ENCODE measurements around the gene CLDN25.

The CLDN25 gene

DNA sequence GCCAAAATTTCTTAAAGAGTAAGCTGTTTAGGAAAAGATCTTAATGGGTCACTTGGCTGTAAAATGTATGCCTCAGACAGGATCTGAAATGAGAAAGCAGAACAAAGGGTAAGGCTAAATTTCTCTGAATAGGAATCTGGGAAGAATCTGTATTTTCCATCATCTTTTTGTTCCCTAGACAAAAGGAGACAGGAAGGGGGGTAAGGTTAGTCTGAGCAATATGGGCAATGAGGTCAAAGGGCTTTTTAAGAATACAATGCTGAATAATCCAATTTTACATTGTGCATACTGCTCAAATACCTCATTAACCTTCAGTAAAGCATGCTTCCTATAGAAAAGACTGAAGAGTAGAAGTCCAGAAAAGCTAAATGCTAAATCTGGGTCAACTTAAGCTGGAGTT is 34.6 kb downstream of the CLDN25 start:
- DNase-seq = no peak

DNA sequence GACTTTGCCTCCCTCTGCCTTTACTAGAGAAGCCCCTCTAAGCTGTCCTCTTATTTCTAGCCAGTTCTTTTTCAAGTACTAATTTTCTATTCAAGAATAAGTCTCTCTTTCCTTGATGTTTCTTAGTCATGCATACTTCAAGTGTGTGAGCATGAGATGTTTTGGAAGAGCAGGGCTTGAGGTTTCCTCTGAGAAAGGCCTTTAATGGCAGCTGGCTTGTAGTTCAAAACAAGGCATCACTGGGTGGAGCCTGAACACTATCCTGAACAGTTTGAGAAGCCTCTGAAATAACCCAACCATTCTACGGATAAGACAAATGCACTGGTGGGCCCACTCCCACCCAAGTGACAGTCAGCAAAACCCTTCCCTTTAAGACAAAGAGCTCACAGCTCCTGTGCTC is 37.6 kb downstream of the CLDN25 start:
- DNase-seq = no peak

DNA sequence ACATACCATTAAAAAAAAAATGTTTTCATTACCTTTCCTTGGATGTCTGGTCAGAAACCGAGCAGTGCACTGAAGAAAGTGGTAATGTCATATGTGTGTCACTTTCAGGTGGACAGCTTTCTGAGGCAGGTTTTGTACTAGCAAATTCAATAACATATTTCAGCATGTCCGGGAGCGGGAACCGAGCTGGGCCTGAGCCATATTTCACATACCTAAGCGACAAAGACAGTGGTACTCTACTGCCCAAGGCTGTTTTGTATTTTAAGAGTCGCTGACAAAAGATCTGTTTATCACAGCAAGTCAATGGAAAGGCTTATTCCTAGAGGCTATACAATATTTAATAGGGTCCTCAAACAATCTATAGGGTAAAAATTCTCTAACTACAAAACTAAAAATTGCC is 38.0 kb downstream of the CLDN25 start:
- no peak for DNase-seq

DNA sequence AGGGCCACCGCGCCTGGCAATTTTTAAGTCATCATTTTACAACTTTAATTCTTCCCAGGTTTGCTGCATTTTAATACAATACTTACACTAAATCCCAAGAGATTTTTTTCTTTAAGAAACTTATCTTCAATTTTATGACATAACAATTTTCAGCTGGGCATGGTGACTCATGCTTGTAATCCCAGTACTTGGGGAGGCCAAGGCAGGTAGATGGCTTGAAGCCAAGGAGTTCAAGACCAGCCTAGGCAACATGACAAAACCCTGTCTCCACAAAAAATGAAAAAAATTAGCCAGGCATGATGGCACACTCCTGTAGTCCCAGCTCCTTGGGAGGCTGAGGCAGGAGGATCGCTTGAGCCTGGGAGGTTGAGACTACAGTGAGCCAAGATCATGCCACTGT is 38.8 kb downstream of the CLDN25 start:
- no peak for DNase-seq

- no peak for DNase-seq
Measured at GRCh38 chr11:113827477-113827876, 47.9 kb downstream of the CLDN25 start.

DNA sequence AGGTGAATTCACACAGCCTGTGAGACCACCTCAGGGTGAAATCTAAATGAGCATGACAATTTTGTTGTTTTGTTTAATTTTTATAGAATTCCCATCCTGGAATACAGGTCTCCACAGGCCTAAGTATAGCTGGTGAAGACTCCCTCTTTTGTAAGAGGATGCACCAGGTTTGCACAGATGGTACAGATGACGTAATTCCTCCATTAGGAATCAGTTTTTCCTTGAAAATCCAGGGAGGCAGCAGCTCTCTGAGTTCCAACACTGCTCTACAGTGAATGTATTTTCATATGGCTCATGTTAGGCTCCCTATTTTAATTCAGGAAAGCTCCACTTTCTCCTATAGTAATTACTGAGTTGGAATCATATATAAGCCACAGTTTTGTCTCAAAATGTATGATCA is 48.6 kb downstream of the CLDN25 start:
- DNase-seq = no peak

GRCh38 chr11:113829751-113830150 is 50.2 kb downstream of the CLDN25 start:
- no peak for DNase-seq

Data from cortex of kidney (tissue), 1 donor.